ENCODE data around the gene TCF4. TPM values are rescaled to one million over a fixed set of nuclear protein-coding genes. Genes with fewer than 3 reads are reported as not detected.

Gene TCF4
- total RNA-seq, 1 donor from 2014 or later = 115 TPM

DNA sequence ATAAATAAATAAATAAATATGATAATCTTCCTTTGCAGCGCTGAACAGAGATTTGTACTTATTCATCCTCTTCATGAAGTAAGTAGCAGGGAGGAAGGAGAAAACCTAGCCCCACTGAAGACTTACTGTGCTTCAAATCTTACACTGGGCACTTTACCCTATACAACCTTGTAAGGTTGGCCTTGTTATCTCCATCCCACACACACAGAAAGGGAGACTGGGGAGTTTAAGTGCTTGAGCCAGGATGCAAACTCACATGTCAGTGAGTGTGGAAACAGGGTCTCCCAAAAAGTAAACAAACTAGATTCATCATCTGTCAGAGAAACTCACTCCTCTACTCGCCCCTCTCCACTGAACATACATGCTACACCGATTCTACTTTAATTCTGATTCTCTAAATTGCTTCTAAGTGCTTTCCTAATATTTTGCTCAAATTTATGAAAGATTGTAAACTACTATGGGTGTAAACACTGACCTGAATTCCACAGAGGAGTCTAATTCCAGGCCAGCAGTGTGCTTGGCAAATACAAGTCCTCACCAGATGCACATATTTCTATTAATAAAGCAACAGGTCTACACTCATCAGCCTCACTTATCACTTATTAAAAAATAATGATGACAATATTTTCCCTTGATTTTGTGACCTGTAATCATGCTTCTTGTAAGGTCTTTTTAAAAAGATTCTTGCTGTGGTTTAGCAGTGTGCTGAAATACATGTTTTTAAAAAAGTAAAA, 155.5 kb downstream of the TCF4 start:
- TF ChIP-seq EZH2 (IDR thresholded peaks at IDR 0.05; ENCODE audit: insufficient read depth, low read length) = no peak
- TF ChIP-seq, protein P1, sequence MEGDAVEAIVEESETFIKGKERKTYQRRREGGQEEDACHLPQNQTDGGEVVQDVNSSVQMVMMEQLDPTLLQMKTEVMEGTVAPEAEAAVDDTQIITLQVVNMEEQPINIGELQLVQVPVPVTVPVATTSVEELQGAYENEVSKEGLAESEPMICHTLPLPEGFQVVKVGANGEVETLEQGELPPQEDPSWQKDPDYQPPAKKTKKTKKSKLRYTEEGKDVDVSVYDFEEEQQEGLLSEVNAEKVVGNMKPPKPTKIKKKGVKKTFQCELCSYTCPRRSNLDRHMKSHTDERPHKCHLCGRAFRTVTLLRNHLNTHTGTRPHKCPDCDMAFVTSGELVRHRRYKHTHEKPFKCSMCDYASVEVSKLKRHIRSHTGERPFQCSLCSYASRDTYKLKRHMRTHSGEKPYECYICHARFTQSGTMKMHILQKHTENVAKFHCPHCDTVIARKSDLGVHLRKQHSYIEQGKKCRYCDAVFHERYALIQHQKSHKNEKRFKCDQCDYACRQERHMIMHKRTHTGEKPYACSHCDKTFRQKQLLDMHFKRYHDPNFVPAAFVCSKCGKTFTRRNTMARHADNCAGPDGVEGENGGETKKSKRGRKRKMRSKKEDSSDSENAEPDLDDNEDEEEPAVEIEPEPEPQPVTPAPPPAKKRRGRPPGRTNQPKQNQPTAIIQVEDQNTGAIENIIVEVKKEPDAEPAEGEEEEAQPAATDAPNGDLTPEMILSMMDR (IDR thresholded peaks at IDR 0.05; ENCODE audit: insufficient read depth, low read depth, low read length) = no peak
- H3K4me2 ChIP-seq (ENCODE audit: low read length) = no peak overlapping the region
- no peak for FAIRE-seq
- no peaks in the 10 kb centered on the region for H3K9me3 Mint-ChIP-seq (ENCODE audit: unreplicated experiment)
- H2AFZ ChIP-seq (ENCODE audit: low read depth, low read length) = no peak overlapping the region
- no peak overlapping the region for H3K27ac ChIP-seq (ENCODE audit: low read depth, low read length)
- DNase-seq (ENCODE audit: low read depth) = no peak
- H3K27me3 Mint-ChIP-seq (ENCODE audit: low read depth, unreplicated experiment) = no peaks in the 10 kb centered on the region
- H3K36me3 Mint-ChIP-seq (ENCODE audit: low read depth, unreplicated experiment) = peaks cover 5% of the 10 kb centered on the region
- peaks cover 39% of the 10 kb centered on the region for H3K79me2 ChIP-seq (ENCODE audit: insufficient read depth, low read length)
- H3K9ac ChIP-seq (ENCODE audit: low read length) = no peak overlapping the region
- no peaks in the 10 kb centered on the region for H3K36me3 ChIP-seq (ENCODE audit: insufficient read depth, low read length)
- no peaks in the 10 kb centered on the region for H3K27me3 ChIP-seq (ENCODE audit: insufficient read depth, low read length)
- peaks cover 14% of the 10 kb centered on the region for H3K4me1 Mint-ChIP-seq (ENCODE audit: low read depth, unreplicated experiment)
- no peaks in the 10 kb centered on the region for H3K4me1 ChIP-seq (ENCODE audit: insufficient read depth, low read length)
- peaks cover 20% of the 10 kb centered on the region for H4K20me1 ChIP-seq (ENCODE audit: insufficient read depth, low read length)
- no peak overlapping the region for H3K27ac Mint-ChIP-seq (ENCODE audit: unreplicated experiment)
- H3K4me3 Mint-ChIP-seq (ENCODE audit: unreplicated experiment) = no peak overlapping the region
- H3K4me3 ChIP-seq (ENCODE audit: insufficient read depth, low read depth, low read length) = no peak overlapping the region
- H3K9me3 ChIP-seq (ENCODE audit: insufficient read depth, low read depth, low read length) = no peaks in the 10 kb centered on the region

DNA sequence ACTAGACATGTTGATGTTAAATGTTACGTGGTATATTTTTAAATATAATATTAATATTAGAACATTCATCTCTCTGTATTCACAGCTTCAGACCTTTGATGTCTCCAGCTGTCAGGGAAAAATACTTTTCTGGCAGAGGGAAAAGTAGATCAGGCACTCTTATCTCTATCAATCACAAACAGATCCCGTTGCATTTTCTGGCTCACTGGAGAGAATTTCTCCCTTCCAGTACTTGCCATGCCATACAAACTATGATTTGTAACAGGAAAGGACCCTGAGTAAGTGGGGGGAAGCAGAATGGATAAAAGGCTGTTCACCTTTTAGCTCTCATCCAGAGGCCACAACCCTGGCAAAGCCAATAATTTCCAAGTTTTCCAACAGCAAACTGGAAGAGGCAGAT, 158.0 kb downstream of the TCF4 start:
- Histone ChIP-seq H3K4me3 (ENCODE audit: insufficient read depth, low read depth, low read length) (no peak overlapping the region), H4K20me1 (ENCODE audit: insufficient read depth, low read length) (peaks cover 7% of the 10 kb centered on the region), H3K36me3 (ENCODE audit: insufficient read depth, low read length) (no peaks in the 10 kb centered on the region), H3K27ac (ENCODE audit: low read depth, low read length) (no peak overlapping the region), H3K4me1 (ENCODE audit: insufficient read depth, low read length) (no peaks in the 10 kb centered on the region), H2AFZ (ENCODE audit: low read depth, low read length) (no peak overlapping the region), H3K27me3 (ENCODE audit: insufficient read depth, low read length) (no peaks in the 10 kb centered on the region), H3K79me2 (ENCODE audit: insufficient read depth, low read length) (peaks cover 43% of the 10 kb centered on the region), H3K4me2 (ENCODE audit: low read length) (no peak overlapping the region), H3K9me3 (ENCODE audit: insufficient read depth, low read depth, low read length) (no peaks in the 10 kb centered on the region), H3K9ac (ENCODE audit: low read length) (no peak overlapping the region)
- FAIRE-seq (no peak), DNase-seq (ENCODE audit: low read depth) (no peak)
- Mint-ChIP-seq H3K27me3 (ENCODE audit: low read depth, unreplicated experiment) (no peaks in the 10 kb centered on the region), H3K4me1 (ENCODE audit: low read depth, unreplicated experiment) (peaks cover 5% of the 10 kb centered on the region), H3K9me3 (ENCODE audit: unreplicated experiment) (no peaks in the 10 kb centered on the region), H3K36me3 (ENCODE audit: low read depth, unreplicated experiment) (peaks cover 5% of the 10 kb centered on the region), H3K4me3 (ENCODE audit: unreplicated experiment) (no peak overlapping the region), H3K27ac (ENCODE audit: unreplicated experiment) (no peak overlapping the region)
- TF ChIP-seq, protein P1 (IDR thresholded peaks at IDR 0.05; ENCODE audit: insufficient read depth, low read depth, low read length) = no peak
- TF ChIP-seq EZH2 (IDR thresholded peaks at IDR 0.05; ENCODE audit: insufficient read depth, low read length) = no peak

DNA sequence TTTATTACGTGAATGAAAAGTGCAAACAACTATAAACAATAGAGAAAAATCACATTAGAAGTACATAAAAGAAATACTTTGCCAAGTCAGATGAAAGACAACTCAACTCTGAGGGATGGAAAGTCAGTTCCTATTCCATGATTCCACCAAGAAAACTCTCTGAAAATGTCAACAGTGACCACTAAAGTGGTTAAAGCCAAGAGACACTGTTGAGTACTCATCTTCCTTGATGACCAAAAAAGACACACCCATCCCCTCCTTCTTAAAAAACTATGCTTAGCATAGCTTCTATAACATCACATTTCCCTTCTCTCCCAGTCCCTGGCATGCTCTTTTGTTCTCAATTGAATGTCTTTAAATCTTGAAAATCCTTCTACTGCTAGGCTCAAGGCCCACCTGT, 160.0 kb downstream of the TCF4 start:
- Histone ChIP-seq H3K4me2 (ENCODE audit: low read length) (no peak overlapping the region), H3K4me1 (ENCODE audit: insufficient read depth, low read length) (peaks cover 8% of the 10 kb centered on the region), H3K4me3 (ENCODE audit: insufficient read depth, low read depth, low read length) (no peak overlapping the region), H4K20me1 (ENCODE audit: insufficient read depth, low read length) (peaks cover 6% of the 10 kb centered on the region), H3K9ac (ENCODE audit: low read length) (no peak overlapping the region), H3K9me3 (ENCODE audit: insufficient read depth, low read depth, low read length) (no peaks in the 10 kb centered on the region), H3K27ac (ENCODE audit: low read depth, low read length) (no peak overlapping the region), H3K79me2 (ENCODE audit: insufficient read depth, low read length) (peaks cover 49% of the 10 kb centered on the region), H2AFZ (ENCODE audit: low read depth, low read length) (no peak overlapping the region), H3K27me3 (ENCODE audit: insufficient read depth, low read length) (no peaks in the 10 kb centered on the region), H3K36me3 (ENCODE audit: insufficient read depth, low read length) (no peaks in the 10 kb centered on the region)
- H3K36me3 Mint-ChIP-seq (ENCODE audit: low read depth, unreplicated experiment) = peaks cover 5% of the 10 kb centered on the region
- H3K4me1 Mint-ChIP-seq (ENCODE audit: low read depth, unreplicated experiment) = peaks cover 17% of the 10 kb centered on the region
- FAIRE-seq = no peak
- no peak for DNase-seq (ENCODE audit: low read depth)
- H3K27ac Mint-ChIP-seq (ENCODE audit: unreplicated experiment) = no peak overlapping the region
- no peak overlapping the region for H3K4me3 Mint-ChIP-seq (ENCODE audit: unreplicated experiment)
- H3K27me3 Mint-ChIP-seq (ENCODE audit: low read depth, unreplicated experiment) = no peaks in the 10 kb centered on the region
- H3K9me3 Mint-ChIP-seq (ENCODE audit: unreplicated experiment) = no peaks in the 10 kb centered on the region
- TF ChIP-seq, protein P1 (IDR thresholded peaks at IDR 0.05; ENCODE audit: insufficient read depth, low read depth, low read length) = no peak
- TF ChIP-seq EZH2 (IDR thresholded peaks at IDR 0.05; ENCODE audit: insufficient read depth, low read length) = no peak
